ENCODE measurements around the gene FBXO47. TPM values are rescaled to one million over a fixed set of nuclear protein-coding genes. Genes with fewer than 3 reads are reported as not detected.
"Not testable (repeated sequence)": the region's sequence is repeated elsewhere in the genome, so short reads cannot be mapped to it uniquely, and the experiment has no call there.

FBXO47 gene
- total RNA-seq, 1 experiment from 2014 or later: not detected

DNA sequence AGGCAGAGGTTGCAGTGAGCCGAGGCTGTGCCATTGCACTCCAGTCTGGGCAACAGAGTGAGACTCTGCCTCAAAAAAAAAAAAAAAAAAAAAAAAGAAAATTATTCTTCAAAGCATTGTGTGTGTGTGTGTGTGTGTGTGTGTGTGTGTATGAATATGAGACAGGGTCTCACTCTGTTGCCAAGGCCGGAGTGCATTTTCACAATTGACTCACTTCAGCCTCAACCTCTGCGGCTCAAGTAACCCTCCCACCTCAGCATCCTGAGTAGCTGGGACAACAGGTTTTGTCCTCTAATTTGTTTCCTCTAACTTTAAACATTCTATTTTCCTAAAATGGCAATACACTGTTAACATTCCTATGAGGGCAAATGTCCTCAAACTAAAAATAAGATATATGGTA lies 7.7 kb downstream of the FBXO47 start:
- ATAC-seq (no peak), DNase-seq (no peak)
- Histone ChIP-seq H3K4me2 (ENCODE audit: low read length) (no peak overlapping the region), H3K27me3 (ENCODE audit: low read length) (no peaks in the 10 kb centered on the region), H2AFZ (ENCODE audit: low read length) (no peak overlapping the region), H3K4me3 (ENCODE audit: low read length) (no peak overlapping the region), H4K20me1 (ENCODE audit: low read length) (no peaks in the 10 kb centered on the region), H3K9me3 (ENCODE audit: low read length) (no peaks in the 10 kb centered on the region), H3K9me2 (replicated peaks; ENCODE audit: low read length) (no peaks in the 10 kb centered on the region), H3K27ac (ENCODE audit: low read length) (no peak overlapping the region), H3K4me1 (ENCODE audit: insufficient read depth, low read length) (no peaks in the 10 kb centered on the region; the same call in 1 of the 2 replicates), H3K36me3 (ENCODE audit: low read depth, low read length) (no peaks in the 10 kb centered on the region), H3F3A (ENCODE audit: low read length, unreplicated experiment) (no peaks in the 10 kb centered on the region), H3K9ac (ENCODE audit: low read length) (no peak overlapping the region), H3K79me2 (ENCODE audit: low read length) (no peaks in the 10 kb centered on the region)
- no peak for TF ChIP-seq EZH2phosphoT487 (IDR thresholded peaks at IDR 0.05; ENCODE audit: borderline replicate concordance, low read length)
- TF ChIP-seq, protein P1, sequence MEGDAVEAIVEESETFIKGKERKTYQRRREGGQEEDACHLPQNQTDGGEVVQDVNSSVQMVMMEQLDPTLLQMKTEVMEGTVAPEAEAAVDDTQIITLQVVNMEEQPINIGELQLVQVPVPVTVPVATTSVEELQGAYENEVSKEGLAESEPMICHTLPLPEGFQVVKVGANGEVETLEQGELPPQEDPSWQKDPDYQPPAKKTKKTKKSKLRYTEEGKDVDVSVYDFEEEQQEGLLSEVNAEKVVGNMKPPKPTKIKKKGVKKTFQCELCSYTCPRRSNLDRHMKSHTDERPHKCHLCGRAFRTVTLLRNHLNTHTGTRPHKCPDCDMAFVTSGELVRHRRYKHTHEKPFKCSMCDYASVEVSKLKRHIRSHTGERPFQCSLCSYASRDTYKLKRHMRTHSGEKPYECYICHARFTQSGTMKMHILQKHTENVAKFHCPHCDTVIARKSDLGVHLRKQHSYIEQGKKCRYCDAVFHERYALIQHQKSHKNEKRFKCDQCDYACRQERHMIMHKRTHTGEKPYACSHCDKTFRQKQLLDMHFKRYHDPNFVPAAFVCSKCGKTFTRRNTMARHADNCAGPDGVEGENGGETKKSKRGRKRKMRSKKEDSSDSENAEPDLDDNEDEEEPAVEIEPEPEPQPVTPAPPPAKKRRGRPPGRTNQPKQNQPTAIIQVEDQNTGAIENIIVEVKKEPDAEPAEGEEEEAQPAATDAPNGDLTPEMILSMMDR (conservative IDR thresholded peaks at IDR 0.05; ENCODE audit: low read depth, low read length): no peak
- no peak for TF ChIP-seq EZH2 (IDR thresholded peaks at IDR 0.05; ENCODE audit: low read length, unreplicated experiment)
- ChIA-PET CTCF (no interaction called here), POLR2A (ENCODE audit: unreplicated experiment) (no interaction called here)
- no TSS peak for BruUV-seq (replicated peaks)
- intact Hi-C loops (cut with micrococcal nuclease): no loop called here

DNA sequence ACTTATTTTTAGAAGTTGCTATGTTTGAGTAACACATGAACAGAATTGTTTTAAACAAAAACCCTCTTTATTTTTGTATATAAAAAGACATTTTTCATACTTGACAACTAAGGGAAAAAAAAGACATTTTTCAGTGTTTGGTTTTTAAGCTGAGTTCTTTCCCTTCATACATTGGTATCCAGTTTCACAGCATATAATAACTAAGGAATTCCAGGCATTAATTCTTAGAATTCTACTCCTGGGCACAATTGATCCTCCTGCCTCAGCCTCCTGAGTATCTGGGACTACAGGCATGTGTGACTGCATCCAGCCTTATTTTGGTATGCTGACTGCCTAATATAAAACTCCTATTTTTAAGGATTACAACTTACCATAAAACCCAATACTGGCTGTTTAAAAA lies 8.4 kb downstream of the FBXO47 start:
- DNase-seq: no peak
- ChIA-PET POLR2A (ENCODE audit: unreplicated experiment) (no interaction called here), CTCF (no interaction called here)
- Histone ChIP-seq H3K79me2 (ENCODE audit: low read length) (no peaks in the 10 kb centered on the region), H3K27me3 (ENCODE audit: low read length) (no peaks in the 10 kb centered on the region), H3K9me2 (replicated peaks; ENCODE audit: low read length) (no peaks in the 10 kb centered on the region), H4K20me1 (ENCODE audit: low read length) (no peaks in the 10 kb centered on the region), H3K4me1 (ENCODE audit: insufficient read depth, low read length) (no peaks in the 10 kb centered on the region; the same call in 1 of the 2 replicates), H3K4me3 (ENCODE audit: low read length) (no peak overlapping the region), H3K4me2 (ENCODE audit: low read length) (no peak overlapping the region), H3K9ac (ENCODE audit: low read length) (no peak overlapping the region), H2AFZ (ENCODE audit: low read length) (no peak overlapping the region), H3K27ac (ENCODE audit: low read length) (no peak overlapping the region), H3K36me3 (ENCODE audit: low read depth, low read length) (no peaks in the 10 kb centered on the region), H3F3A (ENCODE audit: low read length, unreplicated experiment) (no peaks in the 10 kb centered on the region), H3K9me3 (ENCODE audit: low read length) (no peaks in the 10 kb centered on the region)
- BruUV-seq (replicated peaks): no TSS peak
- ATAC-seq: no peak
- intact Hi-C loops (cut with micrococcal nuclease): no loop called here
- TF ChIP-seq, protein P1 (conservative IDR thresholded peaks at IDR 0.05; ENCODE audit: low read depth, low read length): no peak
- TF ChIP-seq EZH2phosphoT487 (IDR thresholded peaks at IDR 0.05; ENCODE audit: borderline replicate concordance, low read length) (no peak), EZH2 (IDR thresholded peaks at IDR 0.05; ENCODE audit: low read length, unreplicated experiment) (no peak)

- no peaks in the 10 kb centered on the region for H3K9me2 ChIP-seq (replicated peaks; ENCODE audit: low read length)
- no peaks in the 10 kb centered on the region for H3K9me3 ChIP-seq (ENCODE audit: low read length)
- no peaks in the 10 kb centered on the region for H3K79me2 ChIP-seq (ENCODE audit: low read length)
- POLR2A ChIA-PET (ENCODE audit: unreplicated experiment): no interaction called here
- DNase-seq: no peak
- H3K4me2 ChIP-seq (ENCODE audit: low read length): no peak overlapping the region
- BruUV-seq (replicated peaks): no TSS peak
- no peak overlapping the region for H3K9ac ChIP-seq (ENCODE audit: low read length)
- H3K36me3 ChIP-seq (ENCODE audit: low read depth, low read length): no peaks in the 10 kb centered on the region
- H3K4me3 ChIP-seq (ENCODE audit: low read length): no peak overlapping the region
- intact Hi-C loops (cut with micrococcal nuclease): no loop called here
- H4K20me1 ChIP-seq (ENCODE audit: low read length): no peaks in the 10 kb centered on the region
- no peak for ATAC-seq
- H2AFZ ChIP-seq (ENCODE audit: low read length): 0 out of 2 replicates have a peak overlapping the region, but pooled peaks have one; percentile 22
- TF ChIP-seq EZH2phosphoT487 (IDR thresholded peaks at IDR 0.05; ENCODE audit: borderline replicate concordance, low read length) (no peak), EZH2 (IDR thresholded peaks at IDR 0.05; ENCODE audit: low read length, unreplicated experiment) (no peak)
- TF ChIP-seq, protein P1 (conservative IDR thresholded peaks at IDR 0.05; ENCODE audit: low read depth, low read length): no peak
- no peaks in the 10 kb centered on the region; the same call in 1 of the 2 replicates for H3K4me1 ChIP-seq (ENCODE audit: insufficient read depth, low read length)
- H3F3A ChIP-seq (ENCODE audit: low read length, unreplicated experiment): no peaks in the 10 kb centered on the region
- H3K27me3 ChIP-seq (ENCODE audit: low read length): no peaks in the 10 kb centered on the region
- CTCF ChIA-PET: no interaction called here
- H3K27ac ChIP-seq (ENCODE audit: low read length): no peak overlapping the region
Observed at GRCh38 chr17:38958326-38958725, 8.9 kb downstream of the FBXO47 start.

GRCh38 chr17:38953800-38954199 lies 13.4 kb downstream of the FBXO47 start:
- DNase-seq; H3K4me1 ChIP-seq (ENCODE audit: insufficient read depth, low read length); intact Hi-C loops (cut with micrococcal nuclease); H3F3A ChIP-seq (ENCODE audit: low read length, unreplicated experiment); BruUV-seq (replicated peaks); POLR2A ChIA-PET (ENCODE audit: unreplicated experiment); H3K4me2 ChIP-seq (ENCODE audit: low read length); H3K36me3 ChIP-seq (ENCODE audit: low read depth, low read length); H3K27ac ChIP-seq (ENCODE audit: low read length); H2AFZ ChIP-seq (ENCODE audit: low read length); H3K9me3 ChIP-seq (ENCODE audit: low read length); H3K4me3 ChIP-seq (ENCODE audit: low read length); H3K27me3 ChIP-seq (ENCODE audit: low read length); CTCF ChIA-PET; H4K20me1 ChIP-seq (ENCODE audit: low read length); ATAC-seq; H3K9ac ChIP-seq (ENCODE audit: low read length); H3K9me2 ChIP-seq (replicated peaks; ENCODE audit: low read length); H3K79me2 ChIP-seq (ENCODE audit: low read length): not testable (repeated sequence)

Measured in PC-3 (cell line).